ENCODE data around the gene SLC5A5.

Gene SLC5A5

GRCh38 chr19:17871878-17872250 is at the start of gene SLC5A5:
Gene SLC5A5 (plus strand): TSS chr19:17871945. CDS start chr19:17872320, 375 bp downstream.
- DNase-seq: no peak

GRCh38 chr19:17824339-17824738 is 47.4 kb upstream of the SLC5A5 start:
- DNase-seq: no peak

GRCh38 chr19:17826508-17827056 is 45.2 kb upstream of the SLC5A5 start:
- no peak for DNase-seq

GRCh38 chr19:17829855-17830566 is 41.7 kb upstream of the SLC5A5 start:
- DNase-seq: no peak

GRCh38 chr19:17830567-17831418 is 41.0 kb upstream of the SLC5A5 start:
- no peak for DNase-seq

- DNase-seq: no peak
Observed at GRCh38 chr19:17831419-17831888, 40.3 kb upstream of the SLC5A5 start.

GRCh38 chr19:17832443-17833208 is 39.1 kb upstream of the SLC5A5 start:
- no peak for DNase-seq

GRCh38 chr19:17834350-17835181 is 37.2 kb upstream of the SLC5A5 start:
- no peak for DNase-seq

GRCh38 chr19:17835182-17836006 is 36.4 kb upstream of the SLC5A5 start:
- no peak for DNase-seq

- DNase-seq: no peak
Observed at GRCh38 chr19:17836530-17836929, 35.2 kb upstream of the SLC5A5 start.

- no peak for DNase-seq
Observed at GRCh38 chr19:17837972-17838371, 33.8 kb upstream of the SLC5A5 start.

GRCh38 chr19:17840019-17840418 is 31.7 kb upstream of the SLC5A5 start:
- DNase-seq: no peak

GRCh38 chr19:17841371-17841809 is 30.4 kb upstream of the SLC5A5 start:
- DNase-seq: no peak

GRCh38 chr19:17841810-17842662 is 29.7 kb upstream of the SLC5A5 start:
- DNase-seq: no peak

GRCh38 chr19:17842663-17843291 is 29.0 kb upstream of the SLC5A5 start:
- DNase-seq: no peak

- DNase-seq: no peak
Observed at GRCh38 chr19:17843292-17843827, 28.4 kb upstream of the SLC5A5 start.

- no peak for DNase-seq
Observed at GRCh38 chr19:17843908-17844490, 27.7 kb upstream of the SLC5A5 start.

- DNase-seq: no peak
Observed at GRCh38 chr19:17846146-17846545, 25.6 kb upstream of the SLC5A5 start.

All from T1000 (cell line).